ENCODE measurements around the gene LZTR1. TPM values are rescaled to one million over a fixed set of nuclear protein-coding genes. Genes with fewer than 3 reads are reported as not detected.

LZTR1 gene
- total and polyA plus RNA-seq, 2 experiments from 2014 or later = 29.7 to 80.1 TPM

DNA sequence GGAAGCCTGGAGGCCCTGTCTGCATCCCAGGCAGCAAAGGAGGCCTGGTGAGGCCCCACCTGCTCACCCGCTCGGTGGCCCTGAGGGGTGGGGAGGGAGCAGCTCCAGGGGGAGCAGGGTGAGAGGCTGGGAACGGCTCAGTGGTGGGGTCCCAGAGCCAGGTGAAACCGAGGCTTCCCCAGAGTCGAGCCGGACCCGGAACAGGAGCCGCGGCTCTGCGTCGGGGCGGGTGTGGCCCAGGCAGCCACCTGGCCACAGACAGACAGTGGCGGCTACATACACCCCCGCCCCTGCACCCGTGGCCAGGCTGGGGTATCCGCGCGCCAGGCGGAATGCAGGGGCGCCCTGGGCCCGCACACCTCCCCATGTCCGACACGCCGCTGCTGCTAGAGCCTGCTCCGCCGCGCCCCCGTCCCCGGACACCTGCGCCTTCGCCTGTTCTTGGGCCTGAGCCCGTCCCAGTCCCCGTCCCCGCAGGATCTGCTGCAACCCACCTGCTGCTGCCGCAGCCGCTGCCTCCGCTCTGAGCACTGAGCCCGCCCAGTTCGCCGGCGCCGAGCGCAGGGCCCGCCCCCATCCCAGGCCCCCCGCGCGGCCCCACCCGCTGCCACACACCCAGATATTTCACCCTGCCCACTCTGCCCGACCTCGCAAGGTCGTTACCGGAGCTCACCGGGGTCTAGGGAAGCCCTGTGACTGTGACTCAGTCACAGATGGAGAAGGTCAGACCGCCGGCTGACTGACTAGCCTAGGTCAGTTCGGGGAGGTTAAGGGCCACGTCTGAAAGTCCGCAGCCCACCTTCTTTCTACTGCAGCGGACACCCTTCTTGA, 50.2 kb downstream of the LZTR1 start, which contains the start of gene SLC7A4:
TSS of gene SLC7A4 (minus strand) at position 525 of the 831 bp plus-strand sequence. CDS start 749 bp downstream, outside the sequence.
- DNase-seq = no peak
- no peak within 1 kb of the TSS for H3K4me2 ChIP-seq (ENCODE audit: unreplicated experiment)
- no peaks in the 10 kb centered on the region for H3K79me2 ChIP-seq (ENCODE audit: insufficient read depth)
- no peak for TF ChIP-seq EZH2 (IDR thresholded peaks at IDR 0.05; ENCODE audit: insufficient read depth, poor library complexity, severe bottlenecking)
- no peak for TF ChIP-seq EZH2phosphoT487 (IDR thresholded peaks at IDR 0.05; ENCODE audit: insufficient read depth, low read depth)
- H3K27ac ChIP-seq = no peak within 1 kb of the TSS
- H3K4me1 ChIP-seq (ENCODE audit: insufficient read depth) = peaks cover 1% of the 10 kb centered on the region
- H2AFZ ChIP-seq = no peak within 1 kb of the TSS
- in situ Hi-C loops (cut with MboI) = no loop called here
- no peak within 1 kb of the TSS for H3K4me3 ChIP-seq
- H3K9me2 ChIP-seq (ENCODE audit: insufficient read depth) = no peaks in the 10 kb centered on the region
- H3K36me3 ChIP-seq (ENCODE audit: low read depth) = no peaks in the 10 kb centered on the region
- H3K9ac ChIP-seq = no peak within 1 kb of the TSS
- H3F3A ChIP-seq (ENCODE audit: insufficient read depth) = peaks cover 2% of the 10 kb centered on the region; the same call in 1 of the 2 replicates
- WGBS, 2 experiments (ENCODE audit: low coverage in 1 of 2, low lambda C conversion rate in 2 of 2, missing lambda C conversion rate in 2 of 2) = 14 to 17% methylated on average over 41 to 47 of the region's 59 CpGs
- H4K20me1 ChIP-seq (ENCODE audit: insufficient read depth) = no peaks in the 10 kb centered on the region
- no peaks in the 10 kb centered on the region for H3K9me3 ChIP-seq (ENCODE audit: low read depth)
- 0 out of 2 replicates have a peak, but pooled peaks cover 6% of the 10 kb centered on the region for H3K27me3 ChIP-seq (replicated peaks; ENCODE audit: insufficient read depth)

DNA sequence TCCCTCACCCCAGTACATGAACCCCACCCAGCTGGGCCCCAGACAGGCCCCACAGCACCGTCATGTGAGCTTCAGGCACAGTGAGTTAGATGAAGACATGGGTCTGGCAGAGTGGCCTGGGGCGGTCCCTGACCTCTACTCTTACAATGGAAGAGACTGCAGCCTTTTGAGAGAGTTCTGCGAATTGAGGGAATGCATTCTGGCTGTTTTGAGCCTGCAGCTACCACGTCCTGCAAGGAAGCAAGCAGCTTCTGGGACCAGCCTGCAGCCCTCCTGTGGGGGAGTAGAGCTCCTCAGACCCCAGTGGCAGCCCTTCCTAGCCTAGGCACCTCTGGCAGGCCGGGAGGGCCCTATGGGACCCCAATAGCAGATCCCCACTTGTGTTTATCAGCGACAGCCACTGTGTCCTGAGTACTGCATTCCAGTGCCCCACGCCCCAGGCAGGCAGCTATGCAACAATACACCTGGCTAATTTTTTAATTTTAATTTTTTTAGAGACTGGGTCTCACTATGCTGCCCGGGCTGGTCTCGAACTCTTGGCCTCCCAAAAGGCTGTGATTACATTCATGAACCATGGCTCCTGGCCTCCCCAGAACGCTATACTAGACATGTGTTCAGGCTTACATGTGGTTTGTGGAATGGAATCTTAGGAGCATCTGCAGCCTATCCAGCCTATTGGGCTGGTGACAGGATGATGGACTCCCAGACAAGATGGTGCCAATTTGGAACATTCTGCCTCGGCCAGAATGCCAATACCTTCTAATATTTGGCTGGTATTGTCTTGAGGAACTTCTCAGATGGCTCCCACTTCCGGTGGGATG, 51.0 kb downstream of the LZTR1 start:
- H2AFZ ChIP-seq = no peak overlapping the region
- in situ Hi-C loops (cut with MboI) = no loop called here

DNA sequence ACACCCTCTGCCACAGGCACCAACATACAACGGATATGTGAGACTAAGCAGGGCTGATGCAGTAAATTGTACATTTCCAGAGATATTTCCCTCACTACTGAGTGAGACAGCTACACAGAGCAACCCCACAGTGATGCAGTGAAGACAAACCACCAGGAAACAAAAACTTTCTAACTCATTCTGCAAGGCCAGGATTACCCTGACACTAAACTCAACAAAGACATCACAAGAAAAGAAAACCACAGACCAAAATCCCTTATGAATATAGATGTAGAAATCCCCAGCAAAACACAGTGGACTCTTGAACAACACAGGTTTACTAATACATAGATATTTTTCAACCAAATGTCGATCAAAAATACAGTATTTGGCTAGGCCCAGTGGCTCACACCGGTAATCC, 51.8 kb downstream of the LZTR1 start:
- no peak overlapping the region for H3K9ac ChIP-seq
- H2AFZ ChIP-seq = no peak overlapping the region; the same call in 1 of the 2 replicates
- no peaks in the 10 kb centered on the region for H4K20me1 ChIP-seq (ENCODE audit: insufficient read depth)
- 68 to 69% methylated on average over 3 of the region's 3 CpGs for WGBS, 2 experiments (ENCODE audit: low coverage in 1 of 2, low lambda C conversion rate in 2 of 2, missing lambda C conversion rate in 2 of 2)
- H3K9me2 ChIP-seq (ENCODE audit: insufficient read depth) = no peaks in the 10 kb centered on the region
- in situ Hi-C loops (cut with MboI) = no loop called here
- no peak overlapping the region for H3K4me3 ChIP-seq
- TF ChIP-seq EZH2phosphoT487 (IDR thresholded peaks at IDR 0.05; ENCODE audit: insufficient read depth, low read depth) = no peak
- TF ChIP-seq EZH2 (IDR thresholded peaks at IDR 0.05; ENCODE audit: insufficient read depth, poor library complexity, severe bottlenecking) = no peak
- no peaks in the 10 kb centered on the region for H3K9me3 ChIP-seq (ENCODE audit: low read depth)
- H3K4me1 ChIP-seq (ENCODE audit: insufficient read depth) = peaks cover 14% of the 10 kb centered on the region
- no peak overlapping the region for H3K27ac ChIP-seq
- no peak overlapping the region for H3K4me2 ChIP-seq (ENCODE audit: unreplicated experiment)
- H3F3A ChIP-seq (ENCODE audit: insufficient read depth) = peaks cover 14% of the 10 kb centered on the region
- no peaks in the 10 kb centered on the region for H3K36me3 ChIP-seq (ENCODE audit: low read depth)
- H3K79me2 ChIP-seq (ENCODE audit: insufficient read depth) = no peaks in the 10 kb centered on the region
- no peak for DNase-seq
- 0 out of 2 replicates have a peak, but pooled peaks cover 6% of the 10 kb centered on the region for H3K27me3 ChIP-seq (replicated peaks; ENCODE audit: insufficient read depth)

More for the DNA sequence above, 51.0 kb downstream of the LZTR1 start:
- Histone ChIP-seq H3K36me3 (ENCODE audit: low read depth) (no peaks in the 10 kb centered on the region), H3K9ac (no peak overlapping the region), H3K27ac (no peak overlapping the region), H3K27me3 (replicated peaks; ENCODE audit: insufficient read depth) (0 out of 2 replicates have a peak, but pooled peaks cover 6% of the 10 kb centered on the region), H3K9me2 (ENCODE audit: insufficient read depth) (no peaks in the 10 kb centered on the region), H3K4me2 (ENCODE audit: unreplicated experiment) (no peak overlapping the region), H3F3A (ENCODE audit: insufficient read depth) (peaks cover 8% of the 10 kb centered on the region), H3K79me2 (ENCODE audit: insufficient read depth) (no peaks in the 10 kb centered on the region), H4K20me1 (ENCODE audit: insufficient read depth) (no peaks in the 10 kb centered on the region), H3K4me3 (no peak overlapping the region), H3K4me1 (ENCODE audit: insufficient read depth) (peaks cover 7% of the 10 kb centered on the region), H3K9me3 (ENCODE audit: low read depth) (no peaks in the 10 kb centered on the region)
- DNase-seq = no peak
- no peak for TF ChIP-seq EZH2 (IDR thresholded peaks at IDR 0.05; ENCODE audit: insufficient read depth, poor library complexity, severe bottlenecking)
- TF ChIP-seq EZH2phosphoT487 (IDR thresholded peaks at IDR 0.05; ENCODE audit: insufficient read depth, low read depth) = no peak
- WGBS, 2 experiments (ENCODE audit: low coverage in 1 of 2, low lambda C conversion rate in 2 of 2, missing lambda C conversion rate in 2 of 2) = 61 to 62% methylated on average over 12 of the region's 12 CpGs

DNA sequence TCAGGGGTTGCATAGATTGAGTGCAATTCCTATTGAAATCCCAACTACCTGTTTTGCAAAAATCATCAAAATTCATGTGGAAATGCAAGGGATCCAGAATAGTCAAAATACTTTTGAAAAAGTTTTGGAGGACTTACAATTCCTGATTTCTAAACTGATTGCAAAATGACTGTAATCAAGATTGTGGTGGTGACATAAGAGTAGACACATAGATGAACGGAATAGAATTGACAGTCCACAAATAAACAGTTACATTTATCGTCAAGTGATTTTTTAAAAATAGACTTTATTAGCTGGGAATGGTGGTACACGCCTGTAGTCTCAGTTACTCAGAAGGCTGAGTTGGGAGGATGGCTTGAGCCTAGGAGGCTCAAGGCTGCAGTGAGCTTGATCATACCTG, 52.9 kb downstream of the LZTR1 start:
- WGBS, 2 experiments (ENCODE audit: low coverage in 1 of 2, low lambda C conversion rate in 2 of 2, missing lambda C conversion rate in 2 of 2) = 80 to 84% methylated on average over 3 of the region's 3 CpGs
- DNase-seq = no peak
- in situ Hi-C loops (cut with MboI) = no loop called here

More for the DNA sequence above, 52.9 kb downstream of the LZTR1 start:
- Histone ChIP-seq H3K4me2 (ENCODE audit: unreplicated experiment) (no peak overlapping the region), H3K36me3 (ENCODE audit: low read depth) (no peaks in the 10 kb centered on the region), H3K9ac (no peak overlapping the region), H3K27ac (no peak overlapping the region), H3K4me1 (ENCODE audit: insufficient read depth) (peaks cover 14% of the 10 kb centered on the region), H3K27me3 (replicated peaks; ENCODE audit: insufficient read depth) (0 out of 2 replicates have a peak, but pooled peaks cover 6% of the 10 kb centered on the region), H3K79me2 (ENCODE audit: insufficient read depth) (no peaks in the 10 kb centered on the region), H4K20me1 (ENCODE audit: insufficient read depth) (no peaks in the 10 kb centered on the region), H3K4me3 (no peak overlapping the region), H3F3A (ENCODE audit: insufficient read depth) (peaks cover 14% of the 10 kb centered on the region), H3K9me2 (ENCODE audit: insufficient read depth) (no peaks in the 10 kb centered on the region), H3K9me3 (ENCODE audit: low read depth) (no peaks in the 10 kb centered on the region), H2AFZ (no peak overlapping the region)
- TF ChIP-seq EZH2phosphoT487 (IDR thresholded peaks at IDR 0.05; ENCODE audit: insufficient read depth, low read depth) (no peak), EZH2 (IDR thresholded peaks at IDR 0.05; ENCODE audit: insufficient read depth, poor library complexity, severe bottlenecking) (no peak)

Measured in GM23248 (cell line).